BE2C (cell line): ENCODE measurements around the gene SLC5A11.

Source experiments
- DNase-seq: peaks from one replicate; pipeline ENCODE4 v3.0.0-alpha.2; 2020
- H3K27me3 ChIP-seq: fragments of 250-450 bp; sonication (Bioruptor Pico); 2 replicates; pipeline ENCODE4 v1.5.1; 2020; ENCODE audit warnings: mild to moderate bottlenecking
- H3K36me3 ChIP-seq: fragments of 250-450 bp; sonication (Bioruptor Pico); 2 replicates; pipeline ENCODE4 v1.5.1; 2020; ENCODE audit warnings: mild to moderate bottlenecking
- H3K4me1 ChIP-seq: fragments of 250-450 bp; sonication (Bioruptor Pico); 2 replicates; pipeline ENCODE4 v1.5.1; 2020
- H3K4me3 ChIP-seq: 2 replicates; pipeline ENCODE4 v1.5.1; 2011; ENCODE audit warnings: low read depth, low read length
- H3K9me3 ChIP-seq: fragments of 250-450 bp; sonication (Bioruptor Pico); 2 replicates; pipeline ENCODE4 v1.5.1; 2020
- CTCF ChIP-seq: IDR thresholded peaks from 2 replicates; pipeline ENCODE4 v1.5.1; 2012; ENCODE audit warnings: mild to moderate bottlenecking, low read depth, low read length

Gene SLC5A11

GRCh38 chr16:24829153-24829552 is 16.6 kb upstream of the SLC5A11 start:
- Histone ChIP-seq H3K27me3 (no peaks in the 10 kb centered on the region), H3K4me1 (no peaks in the 10 kb centered on the region), H3K36me3 (peaks cover 25% of the 10 kb centered on the region), H3K4me3 (no peak overlapping the region), H3K9me3 (no peaks in the 10 kb centered on the region)
- no peak for TF ChIP-seq CTCF
- no peak for DNase-seq

- Histone ChIP-seq H3K27me3 (no peaks in the 10 kb centered on the region), H3K4me3 (no peak overlapping the region), H3K36me3 (no peaks in the 10 kb centered on the region; the same call in 1 of the 2 replicates), H3K4me1 (no peaks in the 10 kb centered on the region), H3K9me3 (no peaks in the 10 kb centered on the region)
- no peak for DNase-seq
- no peak for TF ChIP-seq CTCF
Measured at GRCh38 chr16:24833352-24833751, 12.4 kb upstream of the SLC5A11 start.

- H3K4me3 ChIP-seq: no peak overlapping the region
- H3K4me1 ChIP-seq: no peaks in the 10 kb centered on the region
- H3K27me3 ChIP-seq: no peaks in the 10 kb centered on the region
- TF ChIP-seq CTCF: peak; percentile 84
- no peaks in the 10 kb centered on the region for H3K36me3 ChIP-seq
- peak; percentile 41 for DNase-seq
- H3K9me3 ChIP-seq: no peaks in the 10 kb centered on the region
Measured at GRCh38 chr16:24834459-24835335, 11.1 kb upstream of the SLC5A11 start.

GRCh38 chr16:24836836-24837235 is 8.9 kb upstream of the SLC5A11 start:
- Histone ChIP-seq H3K4me1 (no peaks in the 10 kb centered on the region), H3K36me3 (no peaks in the 10 kb centered on the region), H3K9me3 (no peaks in the 10 kb centered on the region), H3K27me3 (no peaks in the 10 kb centered on the region), H3K4me3 (no peak overlapping the region)
- no peak for DNase-seq
- no peak for TF ChIP-seq CTCF

- no peak for TF ChIP-seq CTCF
- no peaks in the 10 kb centered on the region for H3K9me3 ChIP-seq
- no peaks in the 10 kb centered on the region for H3K27me3 ChIP-seq
- no peaks in the 10 kb centered on the region for H3K4me1 ChIP-seq
- no peaks in the 10 kb centered on the region for H3K36me3 ChIP-seq
- no peak overlapping the region for H3K4me3 ChIP-seq
- DNase-seq: no peak
Measured at GRCh38 chr16:24837969-24838368, 7.8 kb upstream of the SLC5A11 start.

- no peak for TF ChIP-seq CTCF
- no peaks in the 10 kb centered on the region for H3K9me3 ChIP-seq
- H3K4me3 ChIP-seq: no peak overlapping the region
Measured at GRCh38 chr16:24838554-24839266, 7.1 kb upstream of the SLC5A11 start.

More at GRCh38 chr16:24838554-24839266, 7.1 kb upstream of the SLC5A11 start:
- Histone ChIP-seq H3K36me3 (no peaks in the 10 kb centered on the region), H3K4me1 (no peaks in the 10 kb centered on the region), H3K27me3 (no peaks in the 10 kb centered on the region)
- DNase-seq: no peak
